ENCODE measurements around the gene XAGE2. TPM values are rescaled to one million over a fixed set of nuclear protein-coding genes. Genes with fewer than 3 reads are reported as not detected.
A peak's percentile ranks its signal among the peaks of the same experiment; 100 is the strongest.

Gene XAGE2
- total RNA-seq, 1 donor from 2014 or later, result not detected

DNA sequence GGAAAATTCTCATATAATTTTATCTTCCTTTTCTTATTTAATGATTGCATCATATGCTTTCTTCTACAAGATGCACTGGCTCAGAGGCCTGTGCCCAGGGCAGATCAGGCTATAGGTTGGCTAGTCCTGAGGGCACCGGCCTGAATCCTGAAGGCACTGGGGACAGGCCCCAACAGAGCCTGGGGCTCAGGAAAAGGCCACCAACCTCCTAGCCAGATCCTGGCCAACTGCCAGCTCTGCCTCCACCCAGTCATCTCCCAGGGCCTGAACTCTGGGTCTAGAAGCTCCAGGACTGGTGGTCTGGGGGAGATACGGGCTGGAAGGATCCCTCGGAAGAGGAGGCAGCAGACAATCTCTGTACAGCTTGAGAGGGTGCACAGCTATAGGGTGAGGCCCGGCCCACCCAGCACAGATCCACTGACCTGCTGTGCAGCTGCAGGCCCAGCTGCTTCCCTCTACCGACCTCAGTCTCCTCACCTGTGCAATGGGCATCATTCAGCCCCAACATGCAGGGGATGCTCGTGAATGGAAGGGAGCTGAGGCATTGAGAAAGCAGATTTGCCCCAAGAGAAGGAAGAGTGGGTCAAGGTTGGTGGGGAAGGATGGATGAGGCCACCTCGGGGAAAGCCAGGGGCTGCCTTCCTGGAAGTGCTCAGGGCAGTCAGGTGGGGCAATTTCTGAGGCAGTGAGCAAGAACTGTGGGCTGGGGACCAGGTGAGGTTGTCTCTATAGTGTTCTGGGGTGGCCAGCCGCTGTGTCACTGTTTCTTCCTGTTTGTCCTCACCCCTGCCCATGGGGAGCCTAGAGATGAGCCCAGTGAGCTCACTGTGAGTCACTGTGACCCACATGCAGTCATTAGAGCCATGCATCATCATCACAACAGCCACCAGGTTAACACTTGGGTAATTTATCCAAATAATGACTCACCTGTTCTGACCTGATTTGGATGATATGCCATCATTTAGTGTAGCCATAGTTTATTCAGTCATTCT, 22.4 kb upstream of the XAGE2 start:
- no peaks in the 10 kb centered on the region for H3K4me1 Mint-ChIP-seq (ENCODE audit: unreplicated experiment)
- no peak overlapping the region for H3K27ac Mint-ChIP-seq
- DNase-seq (ENCODE audit: extremely low spot score, unreplicated experiment), result no peak
- no peaks in the 10 kb centered on the region for H3K27me3 Mint-ChIP-seq
- no peaks in the 10 kb centered on the region for H3K9me3 Mint-ChIP-seq
- no peaks in the 10 kb centered on the region for H3K36me3 Mint-ChIP-seq
- TF ChIP-seq, protein P1, sequence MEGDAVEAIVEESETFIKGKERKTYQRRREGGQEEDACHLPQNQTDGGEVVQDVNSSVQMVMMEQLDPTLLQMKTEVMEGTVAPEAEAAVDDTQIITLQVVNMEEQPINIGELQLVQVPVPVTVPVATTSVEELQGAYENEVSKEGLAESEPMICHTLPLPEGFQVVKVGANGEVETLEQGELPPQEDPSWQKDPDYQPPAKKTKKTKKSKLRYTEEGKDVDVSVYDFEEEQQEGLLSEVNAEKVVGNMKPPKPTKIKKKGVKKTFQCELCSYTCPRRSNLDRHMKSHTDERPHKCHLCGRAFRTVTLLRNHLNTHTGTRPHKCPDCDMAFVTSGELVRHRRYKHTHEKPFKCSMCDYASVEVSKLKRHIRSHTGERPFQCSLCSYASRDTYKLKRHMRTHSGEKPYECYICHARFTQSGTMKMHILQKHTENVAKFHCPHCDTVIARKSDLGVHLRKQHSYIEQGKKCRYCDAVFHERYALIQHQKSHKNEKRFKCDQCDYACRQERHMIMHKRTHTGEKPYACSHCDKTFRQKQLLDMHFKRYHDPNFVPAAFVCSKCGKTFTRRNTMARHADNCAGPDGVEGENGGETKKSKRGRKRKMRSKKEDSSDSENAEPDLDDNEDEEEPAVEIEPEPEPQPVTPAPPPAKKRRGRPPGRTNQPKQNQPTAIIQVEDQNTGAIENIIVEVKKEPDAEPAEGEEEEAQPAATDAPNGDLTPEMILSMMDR (conservative IDR thresholded peaks at IDR 0.05), result no peak
- no peak overlapping the region for H3K4me3 Mint-ChIP-seq

DNA sequence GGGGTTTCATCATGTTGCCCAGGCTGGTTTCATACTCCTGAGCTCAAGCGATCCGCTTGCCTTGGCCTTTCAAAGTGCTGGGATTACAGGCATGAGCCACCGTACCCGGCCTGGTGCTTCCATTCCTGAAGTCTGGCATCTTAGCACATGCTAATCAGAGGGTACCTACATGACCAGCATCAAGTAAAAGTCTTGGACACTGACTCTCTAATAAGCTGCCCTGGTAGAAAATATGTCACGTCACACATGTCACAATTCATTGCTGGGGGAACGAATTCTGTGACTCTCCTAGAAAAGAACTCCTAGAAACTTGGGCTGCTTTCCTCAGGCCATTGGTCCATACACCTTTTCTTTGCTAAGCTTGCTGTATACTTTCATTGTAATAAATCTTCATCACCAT, 19.1 kb upstream of the XAGE2 start:
- peaks cover 4% of the 10 kb centered on the region for H3K4me1 Mint-ChIP-seq (ENCODE audit: unreplicated experiment)
- DNase-seq (ENCODE audit: extremely low spot score, unreplicated experiment), result no peak
- TF ChIP-seq, protein P1 (conservative IDR thresholded peaks at IDR 0.05), result no peak

DNA sequence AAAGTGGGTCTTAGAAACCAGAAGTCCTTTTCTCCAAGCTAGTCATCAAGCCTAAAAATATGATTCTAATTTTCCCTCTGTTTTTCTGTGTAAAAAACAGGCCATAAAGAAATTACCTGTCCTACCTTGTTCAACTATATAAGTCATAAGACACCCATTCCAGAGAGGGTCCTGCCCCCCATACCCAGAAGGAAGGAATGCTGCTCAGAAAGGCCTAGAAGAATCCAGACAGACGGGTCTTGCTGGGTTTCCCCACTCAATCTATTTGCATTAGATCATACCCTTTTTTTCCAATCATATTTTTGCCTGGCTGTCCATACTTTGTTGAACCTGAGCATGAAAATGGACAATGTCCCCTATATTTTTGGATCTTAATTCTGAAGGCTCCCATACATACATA, 16.3 kb upstream of the XAGE2 start:
- Mint-ChIP-seq H3K4me1 (ENCODE audit: unreplicated experiment) (peaks cover 4% of the 10 kb centered on the region), H3K27ac (peak overlapping the region; percentile 99), H3K9me3 (peaks cover 5% of the 10 kb centered on the region), H3K27me3 (no peaks in the 10 kb centered on the region), H3K36me3 (no peaks in the 10 kb centered on the region), H3K4me3 (peak overlapping the region; percentile 66)
- TF ChIP-seq, protein P1 (conservative IDR thresholded peaks at IDR 0.05), result no peak
- DNase-seq (ENCODE audit: extremely low spot score, unreplicated experiment), result no peak

More for the DNA sequence above, 19.1 kb upstream of the XAGE2 start:
- no peaks in the 10 kb centered on the region for H3K36me3 Mint-ChIP-seq
- H3K9me3 Mint-ChIP-seq, result peaks cover 5% of the 10 kb centered on the region
- H3K27me3 Mint-ChIP-seq, result no peaks in the 10 kb centered on the region
- H3K27ac Mint-ChIP-seq, result peak overlapping the region; percentile 84
- no peak overlapping the region for H3K4me3 Mint-ChIP-seq

DNA sequence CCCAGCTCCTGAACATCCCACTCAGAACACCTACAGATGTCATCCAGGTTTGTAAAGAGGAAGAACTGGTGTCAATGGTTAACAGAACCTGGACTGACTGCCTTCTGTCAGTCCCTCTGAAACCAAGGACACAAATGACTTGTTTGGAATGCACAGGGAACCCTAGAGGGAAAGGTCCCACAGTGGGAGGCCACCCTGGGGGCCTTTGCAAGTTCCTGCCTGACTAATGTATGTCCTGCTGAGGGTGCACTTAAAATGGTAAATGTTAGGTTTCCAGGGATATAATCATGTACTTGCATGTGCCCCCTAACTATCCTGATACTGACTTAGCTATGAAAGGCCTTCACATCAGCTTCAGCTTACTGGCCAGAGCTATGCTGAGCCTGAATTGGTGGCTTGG, 15.0 kb upstream of the XAGE2 start:
- TF ChIP-seq, protein P1 (conservative IDR thresholded peaks at IDR 0.05), result no peak
- peaks cover 4% of the 10 kb centered on the region for H3K4me1 Mint-ChIP-seq (ENCODE audit: unreplicated experiment)
- H3K36me3 Mint-ChIP-seq, result no peaks in the 10 kb centered on the region
- no peak for DNase-seq (ENCODE audit: extremely low spot score, unreplicated experiment)
- H3K27me3 Mint-ChIP-seq, result no peaks in the 10 kb centered on the region
- H3K27ac Mint-ChIP-seq, result peak overlapping the region; percentile 99
- H3K9me3 Mint-ChIP-seq, result peaks cover 5% of the 10 kb centered on the region
- peak overlapping the region; percentile 44 for H3K4me3 Mint-ChIP-seq

DNA sequence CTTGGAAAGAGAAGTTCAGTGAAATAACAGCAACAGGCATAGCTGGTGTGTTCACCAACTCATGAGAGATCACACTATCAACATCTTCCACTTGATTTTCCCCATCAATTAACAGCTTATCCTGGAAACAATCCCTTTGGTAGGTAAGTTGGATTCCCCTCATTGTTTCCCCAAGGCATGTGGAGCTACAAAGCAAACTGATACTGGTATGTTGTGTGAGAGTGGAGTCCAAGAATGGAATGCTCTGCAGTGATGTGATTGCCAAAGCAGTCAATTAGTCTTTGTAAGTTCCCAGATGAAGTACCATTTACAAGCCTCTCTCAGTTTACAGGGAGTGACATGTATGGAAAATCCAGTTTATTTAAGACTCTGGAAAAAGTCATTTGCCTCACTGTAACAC, 13.7 kb upstream of the XAGE2 start:
- TF ChIP-seq, protein P1 (conservative IDR thresholded peaks at IDR 0.05), result no peak
- no peaks in the 10 kb centered on the region for H3K27me3 Mint-ChIP-seq
- peaks cover 4% of the 10 kb centered on the region for H3K4me1 Mint-ChIP-seq (ENCODE audit: unreplicated experiment)
- H3K27ac Mint-ChIP-seq, result no peak overlapping the region
- no peak overlapping the region for H3K4me3 Mint-ChIP-seq
- peaks cover 5% of the 10 kb centered on the region for H3K9me3 Mint-ChIP-seq
- H3K36me3 Mint-ChIP-seq, result no peaks in the 10 kb centered on the region
- no peak for DNase-seq (ENCODE audit: extremely low spot score, unreplicated experiment)
